ENCODE data around the gene CBX1. TPM values are rescaled to one million over a fixed set of nuclear protein-coding genes. Genes with fewer than 3 reads are reported as not detected.
A peak's percentile ranks its signal among the peaks of the same experiment; 100 is the strongest.

CBX1 gene
- total RNA-seq, 1 donor from 2014 or later: 20.2 TPM

- no peaks in the 10 kb centered on the region for H3K9me3 ChIP-seq
- H3K27me3 ChIP-seq: no peaks in the 10 kb centered on the region
- no peaks in the 10 kb centered on the region for H3K36me3 ChIP-seq
- H3K4me1 ChIP-seq: peaks cover 0 to 18% of the 10 kb centered on the region in 2 donors
- peak overlapping the region in 1 of 2 donors; percentile 88 for H3K4me3 ChIP-seq
- DNase-seq (ENCODE audit: low spot score in 2 of 2): no peak
- TF ChIP-seq CTCF (IDR thresholded peaks at IDR 0.05): no peak
- H3K27ac ChIP-seq: no peak overlapping the region
- intact Hi-C loops (cut with DNase I): loop anchor here (10.0 kb wide), 2 partner anchors 157 to 257 kb away; partner anchors contain the start of genes PNPO and SCRN2
Observed at GRCh38 chr17:48102043-48102750, 919 bp upstream of the CBX1 start.

- Histone ChIP-seq H3K4me3 (peak overlapping the region; percentile 88 to 94), H3K4me1 (peaks cover 0 to 14% of the 10 kb centered on the region in 2 donors), H3K27me3 (no peaks in the 10 kb centered on the region), H3K27ac (peak overlapping the region; percentile 96 to 98), H3K9me3 (no peaks in the 10 kb centered on the region), H3K36me3 (no peaks in the 10 kb centered on the region)
- peak in 1 of 2 donors; percentile 79 for DNase-seq (ENCODE audit: low spot score in 2 of 2)
- no peak for TF ChIP-seq CTCF (IDR thresholded peaks at IDR 0.05)
- intact Hi-C loops (cut with DNase I): loop anchor here (1.0 to 10.0 kb wide), 4 partner anchors 52 to 256 kb away; partner anchors contain the start of genes NFE2L1, PNPO and SCRN2
Observed at GRCh38 chr17:48100591-48101011, 677 bp downstream of the CBX1 start.

- Histone ChIP-seq H3K9me3 (no peaks in the 10 kb centered on the region), H3K4me1 (peaks cover 0 to 14% of the 10 kb centered on the region in 2 donors), H3K27me3 (no peaks in the 10 kb centered on the region), H3K4me3 (peak overlapping the region; percentile 88 to 94), H3K36me3 (peaks cover 0 to 3% of the 10 kb centered on the region in 2 donors), H3K27ac (peak overlapping the region; percentile 96 to 98)
- peak in 1 of 2 donors; percentile 71 for DNase-seq (ENCODE audit: low spot score in 2 of 2)
- intact Hi-C loops (cut with DNase I): loop anchor here (2.0 to 10.0 kb wide), 3 partner anchors 51 to 255 kb away; partner anchors contain the start of genes NFE2L1, PNPO and SCRN2
- no peak for TF ChIP-seq CTCF (IDR thresholded peaks at IDR 0.05)
Observed at GRCh38 chr17:48100160-48100559, 1.1 kb downstream of the CBX1 start.

GRCh38 chr17:48095611-48096010, 5.7 kb downstream of the CBX1 start:
- Histone ChIP-seq H3K36me3 (peaks cover 0 to 16% of the 10 kb centered on the region in 2 donors), H3K27me3 (no peaks in the 10 kb centered on the region), H3K9me3 (no peaks in the 10 kb centered on the region), H3K27ac (no peak overlapping the region), H3K4me3 (no peak overlapping the region), H3K4me1 (peaks cover 0 to 14% of the 10 kb centered on the region in 2 donors)
- intact Hi-C loops (cut with DNase I): no loop called here
- no peak for TF ChIP-seq CTCF (IDR thresholded peaks at IDR 0.05)
- no peak for DNase-seq (ENCODE audit: low spot score in 2 of 2)

- intact Hi-C loops (cut with DNase I): no loop called here
- no peak overlapping the region for H3K27ac ChIP-seq
- peaks cover 0 to 3% of the 10 kb centered on the region in 2 donors for H3K4me1 ChIP-seq
- DNase-seq (ENCODE audit: low spot score in 2 of 2): no peak
- H3K4me3 ChIP-seq: no peak overlapping the region
- no peaks in the 10 kb centered on the region for H3K27me3 ChIP-seq
- no peak for TF ChIP-seq CTCF (IDR thresholded peaks at IDR 0.05)
- H3K9me3 ChIP-seq: no peaks in the 10 kb centered on the region
- peaks cover 0 to 16% of the 10 kb centered on the region in 2 donors for H3K36me3 ChIP-seq
Observed at GRCh38 chr17:48093341-48094045, 7.8 kb downstream of the CBX1 start.
